SK-N-SH treated with all-trans-retinoic acid at 6 μM for 48 hours (cell line): Measurements from ENCODE around the gene PILRA.

ENCODE experiments used
- ATAC-seq: fragments of 200-7000 bp; cut with Tn5 transposase; 3 replicates; pipeline ENCODE4 v1.9.1; 2020; ENCODE audit warnings: mild to moderate bottlenecking, moderate library complexity
- BACH2 ChIP-seq: fragments of 250-450 bp; sonication (Bioruptor Pico); IDR thresholded peaks from 2 replicates; pipeline ENCODE4 v1.9.0; 2021; ENCODE audit warnings: mild to moderate bottlenecking, borderline replicate concordance
- CSDC2 ChIP-seq: fragments of 250-450 bp; sonication (Bioruptor Pico); IDR thresholded peaks from 2 replicates; pipeline ENCODE4 v1.5.0; 2020; ENCODE audit warnings: mild to moderate bottlenecking, moderate library complexity
- GLIS3 ChIP-seq: fragments of 250-450 bp; sonication (Bioruptor Pico); IDR thresholded peaks from 2 replicates; pipeline ENCODE4 v1.5.0; 2020; ENCODE audit warnings: mild to moderate bottlenecking, moderate library complexity
- ISL1 ChIP-seq: fragments of 250-450 bp; sonication (Bioruptor Pico); IDR thresholded peaks from 2 replicates; pipeline ENCODE4 v2.1.2; 2022; ENCODE audit warnings: mild to moderate bottlenecking, moderate library complexity
- OSR1 ChIP-seq: fragments of 250-450 bp; sonication (Bioruptor Pico); IDR thresholded peaks from 2 replicates; pipeline ENCODE4 v1.8.0; 2022; ENCODE audit warnings: moderate library complexity, mild to moderate bottlenecking, inconsistent platforms
- PATZ1 ChIP-seq: fragments of 250-450 bp; sonication (Bioruptor Pico); IDR thresholded peaks from 2 replicates; pipeline ENCODE4 v1.8.0; 2020; ENCODE audit warnings: mild to moderate bottlenecking, moderate library complexity, borderline replicate concordance
- PPARA ChIP-seq: fragments of 250-450 bp; sonication (Bioruptor Pico); IDR thresholded peaks from 2 replicates; pipeline ENCODE4 v1.5.0; 2020; ENCODE audit warnings: mild to moderate bottlenecking, borderline replicate concordance
- RARB ChIP-seq: fragments of 250-450 bp; sonication (Bioruptor Pico); IDR thresholded peaks from 2 replicates; pipeline ENCODE4 v1.8.0; 2021; ENCODE audit warnings: mild to moderate bottlenecking, moderate library complexity
- TCF4 ChIP-seq: fragments of 250-450 bp; sonication (Bioruptor Pico); IDR thresholded peaks from 2 replicates; pipeline ENCODE4 v1.8.0; 2021; ENCODE audit warnings: mild to moderate bottlenecking, moderate library complexity, borderline replicate concordance
- TOX ChIP-seq: fragments of 250-450 bp; sonication (Bioruptor Pico); IDR thresholded peaks from 2 replicates; pipeline ENCODE4 v1.8.0; 2021; ENCODE audit warnings: mild to moderate bottlenecking, moderate library complexity, borderline replicate concordance
- TSHZ2 ChIP-seq: fragments of 250-450 bp; sonication (Bioruptor Pico); IDR thresholded peaks from 2 replicates; pipeline ENCODE4 v1.5.0; 2020; ENCODE audit warnings: mild to moderate bottlenecking, moderate library complexity
- ZC3H10 ChIP-seq: fragments of 250-450 bp; sonication (Bioruptor Pico); IDR thresholded peaks from 2 replicates; pipeline ENCODE4 v1.5.1; 2021; ENCODE audit warnings: mild to moderate bottlenecking, moderate library complexity
- ZFP3 ChIP-seq: fragments of 250-450 bp; sonication (Bioruptor Pico); IDR thresholded peaks from 2 replicates; pipeline ENCODE4 v1.5.0; 2020; ENCODE audit warnings: mild to moderate bottlenecking, moderate library complexity
- ZFP30 ChIP-seq: fragments of 450-650 bp; formaldehyde crosslinking; IDR thresholded peaks from 2 replicates; pipeline ENCODE4 v1.5.0; 2022; ENCODE audit warnings: mild to moderate bottlenecking, moderate library complexity
- ZNF565 ChIP-seq: fragments of 450-650 bp; formaldehyde crosslinking; conservative IDR thresholded peaks from 2 replicates; pipeline ENCODE4 v1.5.0; 2020; ENCODE audit warnings: low read depth, mild to moderate bottlenecking, moderate library complexity
- ZNF70 ChIP-seq: fragments of 450-650 bp; formaldehyde crosslinking; IDR thresholded peaks from 2 replicates; pipeline ENCODE4 v1.5.0; 2020; ENCODE audit warnings: mild to moderate bottlenecking, moderate library complexity
- ZNF8 ChIP-seq: fragments of 450-650 bp; formaldehyde crosslinking; IDR thresholded peaks from 2 replicates; pipeline ENCODE4 v1.5.0; 2020; ENCODE audit warnings: mild to moderate bottlenecking, moderate library complexity
- TF ChIP-seq, protein P1 (sequence below): fragments of 250-450 bp; sonication (Bioruptor Pico); IDR thresholded peaks from 2 replicates; pipeline ENCODE4 v1.8.0; 2021; ENCODE audit warnings: low read depth, mild to moderate bottlenecking, moderate library complexity, borderline replicate concordance

The PILRA gene

DNA sequence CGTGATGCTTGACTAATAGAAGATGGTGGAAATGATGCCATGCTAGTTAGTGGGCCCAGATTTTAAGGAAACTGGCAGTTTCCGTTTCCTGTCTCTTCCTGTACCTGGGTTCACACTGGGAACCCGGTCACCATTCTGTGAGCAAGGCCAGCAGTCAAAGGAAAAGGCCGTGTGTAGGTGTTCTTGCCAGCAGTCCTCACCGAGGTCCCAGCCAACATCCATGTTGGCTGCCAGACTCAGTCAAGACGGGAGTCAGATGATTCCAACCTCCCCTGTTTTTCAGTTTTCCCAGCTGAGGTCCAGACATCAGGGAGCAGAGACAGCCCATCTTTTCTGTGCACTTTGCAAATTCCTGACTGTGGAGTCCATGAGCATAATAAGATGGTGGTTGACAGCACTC lies 30.5 kb upstream of the PILRA start:
- no peak for TF ChIP-seq BACH2
- TF ChIP-seq ZNF70: no peak
- no peak for TF ChIP-seq TOX (CRISPR knock-in tag)
- TF ChIP-seq GLIS3 (CRISPR knock-in tag): no peak
- TF ChIP-seq ZFP3 (CRISPR knock-in tag): no peak
- no peak for TF ChIP-seq PATZ1 (CRISPR knock-in tag)
- TF ChIP-seq, protein P1, sequence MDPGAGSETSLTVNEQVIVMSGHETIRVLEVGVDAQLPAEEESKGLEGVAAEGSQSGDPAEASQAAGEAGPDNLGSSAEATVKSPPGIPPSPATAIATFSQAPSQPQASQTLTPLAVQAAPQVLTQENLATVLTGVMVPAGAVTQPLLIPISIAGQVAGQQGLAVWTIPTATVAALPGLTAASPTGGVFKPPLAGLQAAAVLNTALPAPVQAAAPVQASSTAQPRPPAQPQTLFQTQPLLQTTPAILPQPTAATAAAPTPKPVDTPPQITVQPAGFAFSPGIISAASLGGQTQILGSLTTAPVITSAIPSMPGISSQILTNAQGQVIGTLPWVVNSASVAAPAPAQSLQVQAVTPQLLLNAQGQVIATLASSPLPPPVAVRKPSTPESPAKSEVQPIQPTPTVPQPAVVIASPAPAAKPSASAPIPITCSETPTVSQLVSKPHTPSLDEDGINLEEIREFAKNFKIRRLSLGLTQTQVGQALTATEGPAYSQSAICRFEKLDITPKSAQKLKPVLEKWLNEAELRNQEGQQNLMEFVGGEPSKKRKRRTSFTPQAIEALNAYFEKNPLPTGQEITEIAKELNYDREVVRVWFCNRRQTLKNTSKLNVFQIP (CRISPR knock-in tag): no peak
- no peak for TF ChIP-seq ISL1 (CRISPR knock-in tag)
- TF ChIP-seq OSR1: no peak
- no peak for TF ChIP-seq CSDC2 (CRISPR knock-in tag)
- no peak for TF ChIP-seq ZNF8
- TF ChIP-seq ZFP30 (CRISPR knock-in tag): no peak
- no peak for TF ChIP-seq ZC3H10 (CRISPR knock-in tag)
- no peak for ATAC-seq

- ATAC-seq: peak; percentile 42
Measured at GRCh38 chr7:100344124-100344559, 29.1 kb upstream of the PILRA start.

GRCh38 chr7:100344560-100345287 lies 28.6 kb upstream of the PILRA start:
- peak; percentile 100 for ATAC-seq

DNA sequence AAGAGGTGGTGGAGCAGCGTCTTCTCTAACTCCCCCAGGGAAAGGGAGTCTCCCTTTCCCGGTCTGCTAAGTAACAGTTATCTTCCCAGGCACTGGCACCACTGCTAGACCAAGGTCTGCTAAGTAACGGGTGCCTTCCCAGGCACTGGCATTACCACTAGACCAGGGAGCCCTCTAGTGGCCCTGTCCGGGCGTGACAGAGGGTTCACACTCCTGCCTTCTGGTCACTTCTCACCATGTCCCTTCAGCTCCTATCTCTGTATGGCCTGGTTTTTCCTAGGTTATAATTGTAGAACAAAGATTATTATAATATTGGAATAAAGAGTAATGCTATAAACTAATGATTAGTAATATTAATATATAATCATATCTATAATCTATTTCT lies 28.0 kb upstream of the PILRA start:
- peak; percentile 81 for ATAC-seq

DNA sequence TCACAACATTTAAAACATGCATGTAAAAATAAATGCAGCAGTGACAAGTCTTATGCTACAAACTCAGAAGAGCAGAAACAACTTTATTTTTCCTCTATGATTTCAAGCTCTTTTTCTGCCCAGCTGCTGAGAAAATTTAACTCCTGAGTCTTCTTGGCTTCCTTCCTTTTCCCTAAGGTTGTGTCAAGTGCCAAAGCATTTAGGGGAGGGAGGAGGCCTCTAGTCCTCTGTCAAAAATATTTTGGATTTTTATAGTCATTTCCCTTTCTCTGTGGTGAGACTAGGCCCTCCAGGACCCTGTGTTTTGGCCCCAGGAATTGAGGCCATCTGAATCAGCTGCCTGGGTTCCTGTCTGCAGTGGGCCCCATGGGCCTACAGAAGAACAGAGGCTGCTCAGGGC lies 26.4 kb upstream of the PILRA start:
- no peak for ATAC-seq

More for the DNA sequence above, 26.4 kb upstream of the PILRA start:
- TF ChIP-seq PPARA (CRISPR knock-in tag) (no peak), CSDC2 (CRISPR knock-in tag) (no peak), ZNF565 (CRISPR knock-in tag) (no peak), ZFP30 (CRISPR knock-in tag) (no peak), PATZ1 (CRISPR knock-in tag) (no peak), TOX (CRISPR knock-in tag) (no peak), BACH2 (no peak), ZC3H10 (CRISPR knock-in tag) (no peak), TSHZ2 (CRISPR knock-in tag) (no peak), RARB (no peak), TCF4 (CRISPR knock-in tag) (no peak)
- TF ChIP-seq, protein P1 (CRISPR knock-in tag): no peak
